ENCODE results near the gene FCGBP.

Gene FCGBP

DNA sequence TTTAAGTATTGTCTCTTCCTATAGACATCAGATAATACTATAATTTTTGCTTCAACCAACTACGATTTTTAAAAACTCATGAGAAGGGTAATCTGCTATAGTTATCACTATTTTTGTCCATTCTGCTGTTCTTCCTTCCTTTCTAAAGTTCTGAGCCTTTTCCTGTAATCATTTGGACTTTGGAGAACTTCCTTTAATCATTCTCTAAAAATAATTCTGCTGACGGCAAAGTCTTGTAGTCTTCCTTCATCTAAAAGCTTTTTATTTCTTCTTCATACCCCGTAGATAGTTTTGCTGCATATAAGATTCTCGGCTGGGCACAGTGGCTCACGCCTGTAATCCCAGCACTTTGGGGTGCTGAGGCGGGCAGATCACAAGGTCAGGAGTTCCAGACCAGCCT is 5.1 kb upstream of the FCGBP start:
- WGBS (ENCODE audit: insufficient coverage) = 84% methylated on average over 5 of the region's 6 CpGs
- Histone ChIP-seq H3K4me3 (ENCODE audit: control insufficient read depth in 1 of 7, extremely low read depth in 1 of 7, insufficient read depth in 4 of 7, low read depth in 2 of 7, low read length in 6 of 7) (no peak overlapping the region), H3K4me1 (ENCODE audit: control extremely low read depth in 1 of 4, control insufficient read depth in 4 of 4, insufficient read depth in 4 of 4, low read length in 3 of 4) (peaks cover 15 to 21% (median 17%) of the 10 kb centered on the region in 4 experiments), H3K27ac (ENCODE audit: insufficient read depth in 1 of 2, low read depth in 1 of 2, low read length in 2 of 2, poor library complexity in 1 of 2, severe bottlenecking in 2 of 2) (no peak overlapping the region), H3K27me3 (replicated peaks in 2 of 5; ENCODE audit: control insufficient read depth in 4 of 5, insufficient read depth in 5 of 5, low read length in 4 of 5) (peaks cover 0 to 79% (median 41%) of the 10 kb centered on the region in 5 experiments), H3K36me3 (ENCODE audit: control insufficient read depth in 4 of 4, insufficient read depth in 4 of 4, low read length in 3 of 4) (no peaks in the 10 kb centered on the region), H3K9me3 (ENCODE audit: control extremely low read depth in 1 of 5, control insufficient read depth in 4 of 5, insufficient read depth in 2 of 5, low read depth in 1 of 5, low read length in 4 of 5) (peaks cover 2 to 16% (median 10%) of the 10 kb centered on the region in 5 experiments)
- ChIA-PET CTCF (interaction anchor here (1.1 kb wide), 1 partner anchor 31 kb away, joined by 4 read pairs; no protein-coding TSS in a partner anchor), POLR2A (interaction anchor here (0.6 kb wide), 1 partner anchor 1256 kb away, joined by 3 read pairs; no protein-coding TSS in a partner anchor)
- DNase-seq = no peak

DNA sequence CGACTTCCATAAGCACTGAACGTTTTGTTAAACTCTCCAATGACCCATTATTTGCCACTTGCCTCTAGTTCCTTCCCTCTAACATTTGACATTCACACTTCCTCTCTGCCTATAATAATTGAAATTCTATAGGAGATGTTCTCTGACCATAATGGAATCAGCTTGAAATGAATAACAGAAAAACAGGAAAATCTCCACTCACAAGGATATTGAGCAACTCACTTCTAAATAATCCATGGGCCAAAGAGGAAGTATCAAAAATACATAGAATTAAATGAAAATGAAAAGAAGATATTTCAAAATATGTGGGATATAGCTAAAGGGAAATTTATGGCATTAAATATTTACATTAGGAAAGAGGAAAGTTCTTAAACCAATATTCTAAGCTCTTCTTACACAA is 3.4 kb upstream of the FCGBP start:
- POLR2A ChIA-PET = no interaction called here
- WGBS (ENCODE audit: insufficient coverage) = 38% methylated on average over 1 of the region's 2 CpGs

DNA sequence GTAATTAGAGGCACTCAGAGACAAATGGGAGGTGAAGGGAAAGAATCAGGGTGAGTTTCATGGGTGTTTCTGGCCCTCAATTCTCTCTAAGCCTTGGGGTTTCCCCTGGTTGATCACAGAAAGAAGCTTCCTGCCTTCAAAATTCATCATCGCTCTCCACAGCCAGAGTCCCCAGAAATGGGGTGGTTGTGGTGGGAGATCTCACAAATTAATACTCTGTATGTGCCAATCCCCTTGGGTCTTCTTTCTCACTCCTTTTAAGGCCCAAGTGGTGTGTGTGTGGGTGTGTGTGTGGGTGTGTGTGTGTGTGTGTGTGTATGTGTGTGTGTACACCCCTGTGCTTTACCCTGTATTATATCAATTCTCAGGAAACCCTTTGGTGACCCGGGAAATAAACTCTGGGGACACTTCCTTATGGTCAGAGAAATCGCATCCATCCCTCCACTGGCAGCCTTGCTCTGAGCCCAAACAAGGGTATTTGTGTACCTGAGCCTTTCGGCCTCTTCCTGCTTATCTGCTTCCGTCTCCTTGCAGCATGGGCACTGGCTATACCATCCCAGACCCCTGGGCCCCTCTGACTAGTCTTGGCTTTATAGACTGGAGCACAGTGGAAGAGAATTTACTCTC is 2.8 kb upstream of the FCGBP start:
- Histone ChIP-seq H3K27me3 (replicated peaks in 2 of 5; ENCODE audit: control insufficient read depth in 4 of 5, insufficient read depth in 5 of 5, low read length in 4 of 5) (peaks cover 0 to 85% (median 48%) of the 10 kb centered on the region in 5 experiments), H3K9me3 (ENCODE audit: control extremely low read depth in 1 of 5, control insufficient read depth in 4 of 5, insufficient read depth in 2 of 5, low read depth in 1 of 5, low read length in 4 of 5) (peaks cover 2 to 16% (median 10%) of the 10 kb centered on the region in 5 experiments), H3K4me3 (ENCODE audit: control insufficient read depth in 1 of 7, extremely low read depth in 1 of 7, insufficient read depth in 4 of 7, low read depth in 2 of 7, low read length in 6 of 7) (no peak overlapping the region), H3K4me1 (ENCODE audit: control extremely low read depth in 1 of 4, control insufficient read depth in 4 of 4, insufficient read depth in 4 of 4, low read length in 3 of 4) (peaks cover 8 to 14% (median 12%) of the 10 kb centered on the region in 4 experiments), H3K27ac (ENCODE audit: insufficient read depth in 1 of 2, low read depth in 1 of 2, low read length in 2 of 2, poor library complexity in 1 of 2, severe bottlenecking in 2 of 2) (no peak overlapping the region), H3K36me3 (ENCODE audit: control insufficient read depth in 4 of 4, insufficient read depth in 4 of 4, low read length in 3 of 4) (no peaks in the 10 kb centered on the region)
- ChIA-PET CTCF (interaction anchor here (1.2 kb wide), 1 partner anchor 7 kb away, joined by 5 read pairs; no protein-coding TSS in a partner anchor), POLR2A (no interaction called here)
- 35% methylated on average over 4 of the region's 5 CpGs for WGBS (ENCODE audit: insufficient coverage)
- no peak for DNase-seq

More for the DNA sequence above, 3.4 kb upstream of the FCGBP start:
- no peak for DNase-seq
- no peak overlapping the region for H3K27ac ChIP-seq (ENCODE audit: insufficient read depth in 1 of 2, low read depth in 1 of 2, low read length in 2 of 2, poor library complexity in 1 of 2, severe bottlenecking in 2 of 2)
- H3K36me3 ChIP-seq (ENCODE audit: control insufficient read depth in 4 of 4, insufficient read depth in 4 of 4, low read length in 3 of 4) = no peaks in the 10 kb centered on the region
- H3K4me1 ChIP-seq (ENCODE audit: control extremely low read depth in 1 of 4, control insufficient read depth in 4 of 4, insufficient read depth in 4 of 4, low read length in 3 of 4) = peaks cover 12 to 18% (median 15%) of the 10 kb centered on the region in 4 experiments
- peaks cover 0 to 81% (median 48%) of the 10 kb centered on the region in 5 experiments for H3K27me3 ChIP-seq (replicated peaks in 2 of 5; ENCODE audit: control insufficient read depth in 4 of 5, insufficient read depth in 5 of 5, low read length in 4 of 5)
- H3K4me3 ChIP-seq (ENCODE audit: control insufficient read depth in 1 of 7, extremely low read depth in 1 of 7, insufficient read depth in 4 of 7, low read depth in 2 of 7, low read length in 6 of 7) = no peak overlapping the region
- CTCF ChIA-PET = interaction anchor here (1.2 kb wide), 1 partner anchor 33 kb away, joined by 3 read pairs; the partner anchor contains the start of gene PSMC4
- H3K9me3 ChIP-seq (ENCODE audit: control extremely low read depth in 1 of 5, control insufficient read depth in 4 of 5, insufficient read depth in 2 of 5, low read depth in 1 of 5, low read length in 4 of 5) = peaks cover 2 to 16% (median 10%) of the 10 kb centered on the region in 5 experiments

DNA sequence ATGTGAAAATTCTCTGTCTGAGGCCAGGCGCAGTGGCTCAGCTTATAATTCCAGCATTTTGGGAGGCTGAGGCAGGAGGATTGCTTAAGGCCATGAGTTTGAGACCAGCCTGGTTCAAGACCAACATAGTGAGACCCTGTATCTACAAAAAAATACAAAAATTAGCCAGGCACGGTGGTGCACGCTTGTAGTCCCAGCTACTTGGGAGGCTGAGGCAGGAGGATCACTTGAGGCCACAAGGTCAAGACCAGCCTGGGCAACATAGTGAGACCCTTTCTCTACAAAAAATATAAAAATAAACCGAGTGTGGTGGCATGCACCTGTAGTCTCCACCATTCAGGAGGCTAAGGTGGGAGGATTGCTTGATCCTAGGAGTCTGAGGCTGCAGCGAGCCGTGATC is 2.2 kb upstream of the FCGBP start:
- POLR2A ChIA-PET = no interaction called here
- CTCF ChIA-PET = interaction anchor here (1.2 kb wide), 1 partner anchor 8 kb away, joined by 5 read pairs; no protein-coding TSS in a partner anchor
- Histone ChIP-seq H3K4me3 (ENCODE audit: control insufficient read depth in 1 of 7, extremely low read depth in 1 of 7, insufficient read depth in 4 of 7, low read depth in 2 of 7, low read length in 6 of 7) (no peak overlapping the region), H3K27me3 (replicated peaks in 2 of 5; ENCODE audit: control insufficient read depth in 4 of 5, insufficient read depth in 5 of 5, low read length in 4 of 5) (peaks cover 0 to 89% (median 48%) of the 10 kb centered on the region in 5 experiments), H3K36me3 (ENCODE audit: control insufficient read depth in 4 of 4, insufficient read depth in 4 of 4, low read length in 3 of 4) (no peaks in the 10 kb centered on the region), H3K27ac (ENCODE audit: insufficient read depth in 1 of 2, low read depth in 1 of 2, low read length in 2 of 2, poor library complexity in 1 of 2, severe bottlenecking in 2 of 2) (no peak overlapping the region), H3K4me1 (ENCODE audit: control extremely low read depth in 1 of 4, control insufficient read depth in 4 of 4, insufficient read depth in 4 of 4, low read length in 3 of 4) (peaks cover 4 to 9% (median 8%) of the 10 kb centered on the region in 4 experiments), H3K9me3 (ENCODE audit: control extremely low read depth in 1 of 5, control insufficient read depth in 4 of 5, insufficient read depth in 2 of 5, low read depth in 1 of 5, low read length in 4 of 5) (peaks cover 2 to 16% (median 10%) of the 10 kb centered on the region in 5 experiments)
- 88% methylated on average over 2 of the region's 6 CpGs for WGBS (ENCODE audit: insufficient coverage)
- no peak for DNase-seq

DNA sequence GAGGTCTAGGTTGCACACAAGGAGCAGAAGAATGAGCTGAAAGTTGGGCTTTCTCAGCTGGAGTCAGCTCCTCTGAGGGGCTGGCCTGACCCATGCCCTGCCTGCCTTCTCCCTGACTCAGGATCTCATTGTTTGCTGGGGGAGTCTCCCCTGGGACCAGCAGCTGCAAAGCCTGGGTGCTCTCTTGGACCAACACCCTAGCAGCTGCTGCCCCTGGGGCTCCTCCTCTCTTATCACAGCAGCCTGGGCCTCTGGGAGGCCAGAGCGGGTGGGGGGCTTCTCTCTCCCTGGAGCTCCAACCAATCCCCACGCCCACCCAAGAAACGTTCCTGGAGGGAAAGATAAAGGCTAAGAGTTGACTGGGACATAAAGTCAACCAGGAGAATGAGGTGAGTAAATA is 1.6 kb upstream of the FCGBP start:
- Histone ChIP-seq H3K9me3 (ENCODE audit: control extremely low read depth in 1 of 5, control insufficient read depth in 4 of 5, insufficient read depth in 2 of 5, low read depth in 1 of 5, low read length in 4 of 5) (peaks cover 2 to 14% (median 10%) of the 10 kb centered on the region in 5 experiments), H3K4me1 (ENCODE audit: control extremely low read depth in 1 of 4, control insufficient read depth in 4 of 4, insufficient read depth in 4 of 4, low read length in 3 of 4) (peaks cover 1 to 3% (median 2%) of the 10 kb centered on the region in 4 experiments), H3K27me3 (replicated peaks in 2 of 5; ENCODE audit: control insufficient read depth in 4 of 5, insufficient read depth in 5 of 5, low read length in 4 of 5) (peaks cover 3 to 93% (median 48%) of the 10 kb centered on the region in 5 experiments), H3K36me3 (ENCODE audit: control insufficient read depth in 4 of 4, insufficient read depth in 4 of 4, low read length in 3 of 4) (no peaks in the 10 kb centered on the region), H3K4me3 (ENCODE audit: control insufficient read depth in 1 of 7, extremely low read depth in 1 of 7, insufficient read depth in 4 of 7, low read depth in 2 of 7, low read length in 6 of 7) (no peak overlapping the region), H3K27ac (ENCODE audit: insufficient read depth in 1 of 2, low read depth in 1 of 2, low read length in 2 of 2, poor library complexity in 1 of 2, severe bottlenecking in 2 of 2) (no peak overlapping the region)
- DNase-seq = no peak
- CTCF ChIA-PET = interaction anchor here (1.2 kb wide), 1 partner anchor 9 kb away, joined by 5 read pairs; no protein-coding TSS in a partner anchor
- POLR2A ChIA-PET = no interaction called here
- WGBS (ENCODE audit: insufficient coverage) = 44% methylated on average over 1 of the region's 3 CpGs

DNA sequence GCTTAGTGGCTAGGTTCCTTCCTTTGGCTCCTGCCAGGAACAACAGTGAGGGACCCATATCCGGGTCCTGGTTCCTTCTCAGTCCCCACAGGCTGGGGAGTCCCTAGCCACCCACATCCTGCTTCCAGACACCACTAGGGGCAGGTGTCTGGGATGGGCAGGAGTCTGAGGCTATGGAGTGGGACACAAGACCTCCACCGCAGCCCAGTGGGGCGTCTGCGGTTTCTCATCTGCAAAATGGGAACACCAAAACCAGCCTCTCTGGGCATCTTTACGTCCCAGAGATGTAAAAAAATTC is 879 bp upstream of the FCGBP start:
- peaks cover 2 to 10% (median 10%) of the 10 kb centered on the region in 5 experiments for H3K9me3 ChIP-seq (ENCODE audit: control extremely low read depth in 1 of 5, control insufficient read depth in 4 of 5, insufficient read depth in 2 of 5, low read depth in 1 of 5, low read length in 4 of 5)
- no peak overlapping the region for H3K27ac ChIP-seq (ENCODE audit: insufficient read depth in 1 of 2, low read depth in 1 of 2, low read length in 2 of 2, poor library complexity in 1 of 2, severe bottlenecking in 2 of 2)
- peaks cover 3 to 90% (median 50%) of the 10 kb centered on the region in 5 experiments for H3K27me3 ChIP-seq (replicated peaks in 2 of 5; ENCODE audit: control insufficient read depth in 4 of 5, insufficient read depth in 5 of 5, low read length in 4 of 5)
- no peak for DNase-seq
- no peaks in the 10 kb centered on the region for H3K36me3 ChIP-seq (ENCODE audit: control insufficient read depth in 4 of 4, insufficient read depth in 4 of 4, low read length in 3 of 4)
- WGBS (ENCODE audit: insufficient coverage) = 73% methylated on average over 5 of the region's 5 CpGs
- H3K4me1 ChIP-seq (ENCODE audit: control extremely low read depth in 1 of 4, control insufficient read depth in 4 of 4, insufficient read depth in 4 of 4, low read length in 3 of 4) = no peaks in the 10 kb centered on the region
- CTCF ChIA-PET = no interaction called here
- H3K4me3 ChIP-seq (ENCODE audit: control insufficient read depth in 1 of 7, extremely low read depth in 1 of 7, insufficient read depth in 4 of 7, low read depth in 2 of 7, low read length in 6 of 7) = no peak overlapping the region
- POLR2A ChIA-PET = no interaction called here

DNA sequence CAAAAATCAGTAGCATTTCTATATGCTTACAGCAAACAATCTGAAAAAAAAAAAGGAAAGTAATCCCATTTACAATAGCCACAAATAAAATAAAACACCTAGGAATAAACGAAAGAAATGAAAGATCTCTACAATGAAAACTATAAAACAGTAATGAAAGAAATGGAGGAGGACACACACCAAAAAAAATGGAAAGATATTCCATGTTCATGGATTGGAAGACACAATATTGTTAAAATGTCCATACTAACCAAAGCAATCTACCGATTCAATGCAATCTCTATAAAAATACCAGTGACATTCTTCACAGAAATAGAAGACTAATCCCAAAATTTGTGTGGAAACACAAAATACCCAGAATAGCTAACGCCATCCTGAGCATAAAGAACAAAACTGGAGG is 4.7 kb downstream of the FCGBP start:
- POLR2A ChIA-PET = interaction anchor here (0.6 kb wide), 1 partner anchor 14 kb away, joined by 3 read pairs; no protein-coding TSS in a partner anchor
- H3K27me3 ChIP-seq (replicated peaks in 2 of 5; ENCODE audit: control insufficient read depth in 4 of 5, insufficient read depth in 5 of 5, low read length in 4 of 5) = peaks cover 3 to 92% (median 38%) of the 10 kb centered on the region in 5 experiments
- DNase-seq = no peak

More for the DNA sequence above, 4.7 kb downstream of the FCGBP start:
- Histone ChIP-seq H3K36me3 (ENCODE audit: control insufficient read depth in 4 of 4, insufficient read depth in 4 of 4, low read length in 3 of 4) (no peaks in the 10 kb centered on the region), H3K27ac (ENCODE audit: insufficient read depth in 1 of 2, low read depth in 1 of 2, low read length in 2 of 2, poor library complexity in 1 of 2, severe bottlenecking in 2 of 2) (no peak overlapping the region), H3K4me1 (ENCODE audit: control extremely low read depth in 1 of 4, control insufficient read depth in 4 of 4, insufficient read depth in 4 of 4, low read length in 3 of 4) (no peaks in the 10 kb centered on the region), H3K9me3 (ENCODE audit: control extremely low read depth in 1 of 5, control insufficient read depth in 4 of 5, insufficient read depth in 2 of 5, low read depth in 1 of 5, low read length in 4 of 5) (peaks cover 0 to 10% (median 0%) of the 10 kb centered on the region in 5 experiments), H3K4me3 (ENCODE audit: control insufficient read depth in 1 of 7, extremely low read depth in 1 of 7, insufficient read depth in 4 of 7, low read depth in 2 of 7, low read length in 6 of 7) (no peak overlapping the region)
- CTCF ChIA-PET = interaction anchor here (1.4 kb wide), 1 partner anchor 41 kb away, joined by 3 read pairs; the partner anchor contains the start of gene PSMC4
- 100% methylated on average over 2 of the region's 3 CpGs for WGBS (ENCODE audit: insufficient coverage)
